Lung (tissue), 12 donors: ENCODE results near the gene RALY. TPM values are rescaled to one million over a fixed set of nuclear protein-coding genes. Genes with fewer than 3 reads are reported as not detected.

ENCODE experiments used
- ATAC-seq: fragments of 200-7000 bp; cut with Tn5 transposase; one replicate; pipeline ENCODE4 v1.9.1; 2020; ENCODE audit warnings: moderate number of reproducible peaks; ENCODE audit not compliant: insufficient read depth, low FRiP score
- DNase-seq, 3 donors: peaks; one replicate each; pipeline ENCODE4 v3.0.0-alpha.2; 2013 to 2017
- H3K27ac ChIP-seq, 2 donors: one replicate each; pipeline ENCODE4 v1.5.1; 2013; ENCODE audit warnings: mild to moderate bottlenecking in 2 of 2, moderate library complexity in 2 of 2, control low read depth in 1 of 2, inconsistent platforms in 1 of 2, low read depth in 1 of 2, low read length in 1 of 2
- H3K27me3 ChIP-seq, 3 donors: one replicate each; pipeline ENCODE4 v1.5.1; 2013; ENCODE audit warnings: low read length in 2 of 3; ENCODE audit not compliant: control insufficient read depth in 3 of 3, insufficient read depth in 3 of 3
- H3K36me3 ChIP-seq, 4 donors: one replicate each; pipeline ENCODE4 v1.5.1; 2013; ENCODE audit warnings: low read length in 4 of 4, mild to moderate bottlenecking in 1 of 4, moderate library complexity in 1 of 4; ENCODE audit not compliant: control insufficient read depth in 4 of 4, insufficient read depth in 4 of 4
- H3K4me1 ChIP-seq, 5 donors: one replicate each; pipeline ENCODE4 v1.5.1; 2013; ENCODE audit warnings: low read length in 5 of 5, mild to moderate bottlenecking in 2 of 5, moderate library complexity in 1 of 5; ENCODE audit not compliant: control insufficient read depth in 5 of 5, insufficient read depth in 5 of 5
- H3K4me3 ChIP-seq: one replicate; pipeline ENCODE4 v1.5.1; 2013; ENCODE audit warnings: mild to moderate bottlenecking, control low read depth, moderate library complexity
- H3K9ac ChIP-seq, 2 donors: one replicate each; pipeline ENCODE4 v1.5.1; 2013; ENCODE audit warnings: low read length in 2 of 2, control low read depth in 1 of 2; ENCODE audit not compliant: insufficient read depth in 1 of 2
- H3K9me3 ChIP-seq, 4 donors: one replicate each; pipeline ENCODE4 v1.5.1; 2013; ENCODE audit warnings: low read length in 3 of 4, mild to moderate bottlenecking in 1 of 4, moderate library complexity in 1 of 4; ENCODE audit not compliant: control insufficient read depth in 4 of 4, insufficient read depth in 3 of 4
- WGBS, 2 donors: extraction: QIAGEN DNeasy Blood & Tissue Kit; methylation state at CpG; one replicate each; pipeline ENCODE4 v1.1.7; 2013; 5-methylcytosine and 5-hydroxymethylcytosine counted together
- polyA plus RNA-seq, 2 donors: library from polyadenylated mRNA; stranded (reverse); fragments of 200-250 nt; gene quantifications; one replicate each; pipeline ENCODE4 v1.2.1, GENCODE V29; 2013
- total RNA-seq, 2 donors: library from RNA; depleted of rRNA in 1 of 2; stranded (reverse); fragments of >200 nt in 1 of 2; gene quantifications; one replicate each; pipeline ENCODE4 v1.2.1, GENCODE V29; 2014 to 2021
- TF ChIP-seq, protein P1 (sequence below): IDR thresholded peaks from 2 replicates; pipeline ENCODE4 v1.5.1; 2012; ENCODE audit warnings: mild to moderate bottlenecking; ENCODE audit errors: control extremely low read depth, extremely low read depth
- donor health status: control.
- donor health status: control.
- donor health status: Bipolar disorder and iron deficiency.
- donor health status: healthy.
- donor health status: DM: yes; HTN: yes; CAD: no.

RALY gene
- total and polyA plus RNA-seq, 4 donors: 135 to 157 (median 145) TPM

DNA sequence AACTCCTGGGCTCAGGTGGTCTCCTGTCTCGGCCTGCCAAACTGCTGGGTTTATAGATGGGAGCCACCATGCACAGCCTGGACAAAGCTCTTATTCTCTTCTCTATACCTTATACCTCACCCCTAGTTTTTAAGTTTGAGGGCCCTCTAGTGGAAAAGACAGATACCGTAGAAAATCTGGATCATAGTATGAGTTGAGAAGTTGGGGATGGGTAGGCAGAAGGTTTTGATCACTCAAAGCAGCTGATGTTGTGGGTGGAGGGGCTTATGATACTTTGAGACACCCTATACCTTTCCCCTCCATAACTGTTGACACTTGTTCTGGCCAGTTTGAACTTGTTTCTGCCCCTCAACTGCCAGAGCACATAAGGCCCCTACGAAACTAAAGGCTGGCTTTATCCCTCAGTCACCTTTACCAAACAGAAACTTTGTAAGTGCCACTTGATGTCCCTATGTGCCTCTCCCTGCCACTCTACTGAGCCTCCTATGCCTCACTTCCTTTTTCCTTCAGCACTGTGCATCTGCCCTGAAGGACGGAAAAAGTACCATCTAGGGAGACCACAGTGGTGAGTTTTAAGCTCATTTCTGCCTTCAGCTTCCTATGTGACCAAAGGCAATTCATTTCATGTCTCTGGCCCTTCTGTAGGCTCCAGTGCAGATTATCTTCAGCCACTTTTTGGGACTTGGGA is 28.6 kb downstream of the RALY start:
- peak in 2 of 3 donors; percentile 36 to 53 for DNase-seq
- Histone ChIP-seq H3K4me1 (peaks cover 18 to 43% (median 27%) of the 10 kb centered on the region in 5 donors), H3K9ac (peak overlapping the region in 1 of 2 donors; percentile 43), H3K9me3 (no peaks in the 10 kb centered on the region), H3K27ac (no peak overlapping the region), H3K36me3 (peaks cover 0 to 4% (median 0%) of the 10 kb centered on the region in 4 donors), H3K4me3 (no peak overlapping the region), H3K27me3 (no peaks in the 10 kb centered on the region)
- peak; percentile 47 for ATAC-seq
- TF ChIP-seq, protein P1, sequence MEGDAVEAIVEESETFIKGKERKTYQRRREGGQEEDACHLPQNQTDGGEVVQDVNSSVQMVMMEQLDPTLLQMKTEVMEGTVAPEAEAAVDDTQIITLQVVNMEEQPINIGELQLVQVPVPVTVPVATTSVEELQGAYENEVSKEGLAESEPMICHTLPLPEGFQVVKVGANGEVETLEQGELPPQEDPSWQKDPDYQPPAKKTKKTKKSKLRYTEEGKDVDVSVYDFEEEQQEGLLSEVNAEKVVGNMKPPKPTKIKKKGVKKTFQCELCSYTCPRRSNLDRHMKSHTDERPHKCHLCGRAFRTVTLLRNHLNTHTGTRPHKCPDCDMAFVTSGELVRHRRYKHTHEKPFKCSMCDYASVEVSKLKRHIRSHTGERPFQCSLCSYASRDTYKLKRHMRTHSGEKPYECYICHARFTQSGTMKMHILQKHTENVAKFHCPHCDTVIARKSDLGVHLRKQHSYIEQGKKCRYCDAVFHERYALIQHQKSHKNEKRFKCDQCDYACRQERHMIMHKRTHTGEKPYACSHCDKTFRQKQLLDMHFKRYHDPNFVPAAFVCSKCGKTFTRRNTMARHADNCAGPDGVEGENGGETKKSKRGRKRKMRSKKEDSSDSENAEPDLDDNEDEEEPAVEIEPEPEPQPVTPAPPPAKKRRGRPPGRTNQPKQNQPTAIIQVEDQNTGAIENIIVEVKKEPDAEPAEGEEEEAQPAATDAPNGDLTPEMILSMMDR: no peak
- WGBS, 2 donors: 65 to 69% methylated on average over 4 of the region's 4 CpGs

DNA sequence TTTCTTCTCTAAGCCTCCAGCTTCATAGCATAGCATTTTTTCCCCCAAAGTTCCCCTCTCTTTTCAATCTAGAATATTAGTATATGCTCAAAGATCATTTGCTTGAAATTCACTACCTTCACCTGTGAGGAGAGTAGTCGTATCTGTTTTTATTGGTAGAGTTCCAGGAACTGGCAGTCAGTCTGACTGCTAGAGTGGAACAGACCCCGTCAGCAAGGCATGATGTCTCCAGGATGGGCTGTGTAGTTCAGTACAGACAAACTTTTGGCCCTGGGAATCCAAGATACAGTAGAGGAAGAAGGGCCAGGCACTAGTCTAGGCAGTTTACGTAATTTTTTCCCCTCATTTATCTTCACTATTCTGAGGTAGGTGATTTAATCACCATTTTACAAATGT is 29.1 kb downstream of the RALY start:
- peaks cover 18 to 39% (median 26%) of the 10 kb centered on the region in 5 donors for H3K4me1 ChIP-seq
- WGBS, 2 donors: 72 to 88% methylated on average over 3 of the region's 3 CpGs
- H3K4me3 ChIP-seq: no peak overlapping the region
- H3K9ac ChIP-seq: no peak overlapping the region
- TF ChIP-seq, protein P1: no peak
- H3K9me3 ChIP-seq: no peaks in the 10 kb centered on the region
- no peaks in the 10 kb centered on the region for H3K27me3 ChIP-seq
- H3K36me3 ChIP-seq: peaks cover 0 to 4% (median 0%) of the 10 kb centered on the region in 4 donors
- no peak for DNase-seq
- H3K27ac ChIP-seq: no peak overlapping the region
- ATAC-seq: no peak

DNA sequence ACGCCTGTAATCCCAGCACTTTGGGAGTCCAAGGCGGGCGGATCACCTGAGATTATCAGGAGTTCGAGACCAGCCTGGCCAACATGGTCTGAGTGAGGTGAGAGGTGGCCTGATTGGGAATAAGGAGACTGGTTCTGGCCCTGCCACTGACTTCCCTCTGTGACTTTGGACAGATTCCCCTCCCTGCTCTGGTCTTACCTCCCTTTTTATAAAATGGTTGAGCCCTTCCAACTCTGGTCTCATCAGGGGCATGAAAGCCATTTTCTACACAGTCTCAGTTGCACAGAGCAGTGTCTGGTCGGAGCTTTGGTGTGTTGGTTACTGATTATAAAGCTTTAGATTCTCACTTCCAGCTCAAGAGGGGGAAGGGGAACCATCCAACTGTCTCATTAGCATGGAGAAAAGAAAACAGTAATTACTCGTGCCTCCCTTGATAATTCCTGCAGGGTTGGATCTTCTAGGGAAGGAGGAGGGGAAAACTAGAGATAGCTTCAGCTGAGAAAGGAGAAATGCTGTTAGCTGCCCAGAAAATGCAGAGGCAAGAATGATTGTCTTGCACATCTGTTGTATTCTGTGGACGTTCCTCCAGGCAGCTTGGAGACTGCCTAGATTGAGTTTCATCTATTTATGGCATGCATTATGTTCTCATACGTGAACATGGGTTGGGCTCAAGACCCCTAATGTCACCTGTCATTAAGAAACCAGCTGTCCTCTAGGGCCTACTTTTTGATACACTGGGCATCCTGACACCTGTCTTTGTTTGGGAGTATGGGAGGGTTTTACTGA is 30.4 kb downstream of the RALY start:
- H3K27ac ChIP-seq: no peak overlapping the region
- no peak for ATAC-seq

More for the DNA sequence above, 30.4 kb downstream of the RALY start:
- Histone ChIP-seq H3K36me3 (peaks cover 0 to 4% (median 0%) of the 10 kb centered on the region in 4 donors), H3K9ac (no peak overlapping the region), H3K4me1 (peaks cover 14 to 39% (median 24%) of the 10 kb centered on the region in 5 donors), H3K4me3 (no peak overlapping the region), H3K9me3 (no peaks in the 10 kb centered on the region), H3K27me3 (no peaks in the 10 kb centered on the region)
- TF ChIP-seq, protein P1: no peak
- 81% methylated on average over 8 of the region's 8 CpGs for WGBS, 2 donors
- no peak for DNase-seq
